ENCODE results near the gene ZNF487.
"Not testable (repeated sequence)": the region's sequence is repeated elsewhere in the genome, so short reads cannot be mapped to it uniquely, and the experiment has no call there.

ZNF487 gene

DNA sequence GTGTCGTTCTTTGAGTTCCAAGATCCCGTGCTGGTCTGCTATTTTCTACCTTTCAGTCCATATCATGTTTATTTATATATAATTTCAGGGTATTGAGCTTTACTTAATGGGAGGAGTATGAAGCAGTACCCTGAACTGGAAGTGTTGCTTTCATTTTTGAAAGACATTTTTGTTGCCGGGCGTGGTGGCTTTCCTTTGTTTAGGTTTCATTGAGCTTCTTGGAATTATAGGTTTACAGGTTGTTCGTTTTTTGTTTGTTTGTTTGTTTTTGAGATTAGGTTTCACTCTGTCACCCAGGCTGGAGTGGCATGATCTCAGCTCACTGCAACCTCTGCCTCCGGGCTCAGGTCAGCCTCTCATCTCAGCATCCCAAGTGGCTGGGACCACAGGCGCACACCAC lies 7.4 kb downstream of the ZNF487 start:
- DNase-seq = no peak

DNA sequence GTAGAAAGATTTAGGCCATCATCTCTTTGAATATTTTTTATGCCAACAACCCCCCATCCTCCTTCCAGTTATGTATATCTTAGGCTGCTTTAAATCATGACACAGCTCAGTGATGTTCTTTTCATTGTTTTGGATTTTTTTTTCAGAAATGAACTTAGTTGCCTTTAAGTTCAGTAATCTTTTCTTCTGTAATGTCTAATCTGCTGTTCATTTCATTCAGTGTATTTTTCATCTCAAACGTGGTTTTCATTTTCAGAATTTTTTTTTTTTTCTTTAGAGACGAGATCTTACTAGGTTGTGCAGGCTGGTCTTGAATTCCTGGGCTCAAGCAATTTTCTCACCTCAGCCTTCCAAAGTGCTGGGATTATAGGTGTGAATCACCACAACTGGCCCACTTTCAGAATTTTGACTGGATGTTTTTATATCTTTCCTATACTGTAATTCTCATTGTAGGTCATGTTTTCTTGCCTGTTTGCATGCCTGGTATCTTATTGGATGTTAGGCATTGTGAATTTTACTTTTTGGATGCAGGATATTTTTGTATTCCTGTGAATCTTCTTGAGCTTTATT lies 8.1 kb downstream of the ZNF487 start:
- no peak for DNase-seq

DNA sequence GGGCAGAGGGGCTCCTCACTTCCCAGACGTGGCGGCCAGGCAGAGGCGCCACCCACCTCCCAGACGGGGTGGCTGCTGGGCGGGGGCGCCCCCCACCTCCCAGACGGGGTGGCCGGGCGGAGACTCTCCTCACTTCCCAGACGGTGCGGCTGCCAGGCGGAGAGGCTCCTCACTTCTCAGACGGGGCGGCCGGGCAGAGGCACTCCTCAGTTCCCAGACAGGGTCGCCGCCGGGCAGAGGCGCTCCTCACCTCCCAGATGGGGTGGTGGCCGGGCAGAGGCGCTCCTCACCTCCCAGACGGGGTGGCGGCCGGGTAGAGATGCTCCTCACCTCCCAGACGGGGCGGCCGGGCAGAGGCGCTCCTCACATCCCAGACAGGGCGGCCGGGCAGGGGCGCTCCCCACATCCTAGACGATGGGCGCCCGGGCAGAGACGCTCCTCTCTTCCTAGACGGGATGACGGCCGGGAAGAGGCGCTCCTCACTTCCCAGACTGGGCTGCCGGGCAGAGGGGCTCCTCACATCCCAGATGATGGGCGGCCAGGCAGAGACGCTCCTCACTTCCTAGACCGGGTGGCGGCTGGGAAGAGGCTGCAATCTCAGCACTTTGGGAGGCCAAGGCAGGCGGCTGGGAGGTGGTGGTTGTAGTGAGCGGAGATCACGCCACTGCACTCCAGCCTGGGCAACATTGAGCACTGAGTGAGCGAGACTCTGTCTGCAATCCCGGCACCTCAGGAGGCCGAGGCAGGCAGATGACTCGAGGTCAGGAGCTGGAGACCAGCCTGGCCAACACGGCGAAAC lies 9.5 kb downstream of the ZNF487 start:
- DNase-seq = not testable (repeated sequence)

DNA sequence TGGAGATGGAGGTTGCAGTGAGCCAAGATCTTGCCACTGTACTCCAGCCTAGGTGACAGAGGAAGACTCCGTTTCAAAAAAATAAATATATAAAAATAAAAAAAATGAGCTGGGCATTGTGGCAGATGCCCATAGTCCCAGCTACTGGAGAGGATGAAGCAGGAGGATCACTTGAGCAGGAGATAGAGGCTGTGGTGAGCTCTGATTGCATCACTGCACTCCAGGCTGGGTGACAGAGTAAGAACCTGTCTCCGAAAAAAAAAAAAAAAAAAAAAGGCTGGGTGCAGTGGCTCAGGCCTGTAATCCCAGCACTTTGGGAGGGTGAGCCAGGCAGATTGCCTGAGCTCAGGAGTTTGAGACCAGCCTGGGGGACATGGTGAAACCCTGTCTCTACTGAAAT lies 11.8 kb downstream of the ZNF487 start:
- no peak for DNase-seq

DNA sequence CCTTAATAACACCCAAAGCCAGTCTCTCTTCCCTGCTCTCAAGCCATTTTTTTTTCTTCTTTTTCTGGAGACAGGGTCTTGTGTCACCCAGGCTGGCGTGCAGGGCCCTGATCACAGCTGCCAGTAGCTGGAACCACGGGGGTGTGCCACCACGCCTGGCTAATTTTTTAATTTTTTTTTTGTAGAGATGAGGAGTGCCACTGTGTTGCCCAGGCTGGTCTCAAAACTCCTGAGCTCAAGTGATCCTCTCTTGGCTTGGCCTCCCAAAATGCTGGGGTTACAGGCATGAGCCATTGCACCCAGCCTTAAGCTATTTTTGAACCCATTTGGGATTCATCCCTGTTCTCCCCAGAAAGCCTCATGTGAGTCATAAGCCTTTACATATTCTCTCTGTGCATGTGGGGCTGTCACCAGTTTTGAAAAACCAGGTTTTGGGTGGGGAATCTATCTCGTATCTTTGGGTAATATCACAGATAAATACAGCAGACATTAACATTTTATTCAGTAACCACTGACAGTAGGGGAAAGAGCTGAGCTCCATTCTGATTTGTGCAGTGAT lies 15.5 kb downstream of the ZNF487 start:
- DNase-seq = no peak

DNA sequence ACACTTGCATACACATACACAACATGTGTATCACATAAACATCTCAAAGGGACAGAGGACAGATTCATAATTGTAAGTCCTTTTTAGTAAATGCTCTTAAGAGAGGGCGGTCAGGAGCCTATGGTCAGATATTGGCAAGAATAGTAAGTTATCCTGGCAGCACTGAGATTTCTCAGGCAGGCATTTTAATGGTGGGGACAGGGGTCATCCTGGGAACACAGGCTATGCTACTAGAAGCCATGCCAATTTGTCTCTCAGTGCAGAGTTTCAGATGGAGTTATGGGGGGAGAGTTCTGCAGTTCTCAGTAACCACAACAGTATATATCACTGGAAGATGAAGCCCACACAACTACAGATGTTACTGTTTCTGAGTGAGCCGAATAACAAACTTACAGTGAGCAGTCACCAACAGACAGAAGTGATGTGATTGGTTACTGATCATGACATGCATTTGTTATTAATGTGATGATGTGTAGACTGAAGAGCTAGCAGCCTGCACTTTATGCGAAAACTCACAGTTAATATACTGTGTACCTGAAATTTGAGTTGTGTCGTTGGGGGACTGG lies 16.4 kb downstream of the ZNF487 start:
- DNase-seq = no peak

DNA sequence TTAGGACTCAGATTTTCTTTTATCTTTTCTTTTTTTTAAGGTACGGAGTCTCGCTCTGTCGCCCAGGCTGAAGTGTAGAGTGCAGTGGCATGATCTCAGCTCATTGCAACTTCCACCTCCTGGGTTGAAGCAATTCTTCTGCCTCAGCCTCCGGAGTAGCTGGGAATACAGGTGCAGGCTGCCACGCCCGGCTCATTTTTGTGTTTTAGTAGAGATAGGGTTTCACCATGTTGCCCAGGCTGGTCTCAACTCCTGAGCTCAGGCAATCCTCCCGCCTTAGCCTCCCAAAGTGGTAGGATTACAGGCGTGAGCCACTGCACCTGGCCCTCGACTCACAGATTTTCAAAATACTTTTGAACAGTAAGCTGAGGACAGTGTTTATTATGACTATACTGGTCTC lies 17.1 kb downstream of the ZNF487 start:
- not testable (repeated sequence) for DNase-seq

DNA sequence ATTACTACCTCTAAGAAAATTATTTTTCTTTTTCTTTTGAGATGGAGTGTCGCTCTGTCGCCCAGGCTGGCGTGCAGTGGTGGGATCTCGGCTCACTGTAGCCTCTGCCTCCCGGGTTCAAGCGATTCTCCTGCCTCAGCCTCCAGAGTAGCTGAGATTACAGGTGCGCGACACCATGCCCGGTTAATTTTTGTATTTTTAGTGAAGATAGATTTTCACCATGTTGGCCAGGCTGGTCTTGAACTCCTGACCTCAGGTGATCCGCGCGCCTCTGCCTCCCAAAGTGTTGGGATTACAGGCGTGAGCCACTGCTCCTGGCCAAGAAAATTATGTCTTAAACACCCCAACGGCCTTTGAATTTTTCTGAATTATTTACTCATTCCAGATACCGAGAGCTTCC lies 19.6 kb downstream of the ZNF487 start:
- DNase-seq = not testable (repeated sequence)

DNA sequence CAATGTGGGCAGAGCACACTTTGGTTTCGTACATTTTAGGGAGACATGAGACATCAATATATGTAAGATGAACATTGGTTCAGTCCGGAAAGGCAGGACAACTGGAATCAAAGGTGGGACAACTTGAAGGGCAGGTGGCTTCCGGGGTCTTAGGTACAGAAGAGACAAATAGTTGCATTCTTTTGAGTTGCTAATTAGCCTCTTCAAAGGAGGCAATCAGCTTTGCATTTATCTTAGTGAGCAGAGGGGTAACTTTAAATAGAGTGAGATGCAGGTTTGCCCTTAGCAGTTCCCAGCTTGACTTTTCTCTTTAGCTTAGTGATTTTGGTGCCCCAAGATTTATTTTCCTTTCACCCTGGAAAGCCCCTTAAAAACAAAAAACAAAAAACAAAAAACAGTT lies 21.3 kb downstream of the ZNF487 start:
- DNase-seq = no peak

DNA sequence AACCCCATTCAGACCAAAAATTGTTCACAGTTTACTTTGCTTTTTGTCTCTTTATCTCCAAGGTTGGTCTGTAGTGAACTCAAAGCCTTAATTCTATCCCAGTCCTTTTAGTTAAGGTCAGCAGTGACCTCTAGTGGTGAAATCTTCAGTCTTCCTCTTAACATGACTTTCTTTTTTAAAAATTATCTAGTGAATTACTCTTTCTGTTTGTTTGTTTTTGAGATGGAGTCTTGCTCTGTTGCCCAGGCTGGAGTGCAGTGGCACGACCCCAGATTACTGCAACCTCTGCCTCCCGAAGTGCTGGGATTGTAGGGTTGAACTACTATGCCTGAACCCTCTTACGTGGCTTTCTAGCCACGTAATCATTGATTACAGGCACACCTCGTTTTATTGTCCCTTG lies 25.0 kb downstream of the ZNF487 start:
- peak in 1 of 2 donors; percentile 37 for DNase-seq

DNA sequence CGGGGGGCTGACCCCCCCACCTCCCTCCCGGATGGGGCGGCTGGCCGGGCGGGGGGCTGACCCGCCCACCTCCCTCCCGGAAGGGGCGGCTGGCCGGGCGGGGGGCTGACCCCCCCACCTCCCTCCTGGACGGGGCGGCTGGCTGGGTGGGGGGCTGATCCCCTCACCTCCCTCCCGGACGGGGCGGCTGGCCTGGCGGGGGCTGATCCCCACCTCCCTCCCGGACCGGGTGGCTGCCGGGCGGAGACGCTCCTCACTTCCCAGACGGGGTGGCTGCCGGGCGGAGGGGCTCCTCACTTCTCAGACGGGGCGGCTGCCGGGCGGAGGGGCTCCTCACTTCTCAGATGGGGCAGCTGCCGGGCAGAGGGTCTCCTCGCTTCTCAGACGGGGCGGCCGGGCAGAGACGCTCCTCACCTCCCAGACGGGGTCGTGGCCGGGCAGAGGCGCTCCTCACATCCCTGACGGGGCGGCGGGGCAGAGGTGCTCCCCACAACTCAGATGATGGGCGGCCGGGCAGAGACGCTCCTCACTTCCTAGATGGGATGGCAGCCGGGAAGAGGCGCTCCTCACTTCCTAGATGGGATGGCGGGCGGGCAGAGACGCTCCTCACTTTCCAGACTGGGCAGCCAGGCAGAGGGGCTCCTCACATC lies 28.3 kb downstream of the ZNF487 start:
- DNase-seq = not testable (repeated sequence)

DNA sequence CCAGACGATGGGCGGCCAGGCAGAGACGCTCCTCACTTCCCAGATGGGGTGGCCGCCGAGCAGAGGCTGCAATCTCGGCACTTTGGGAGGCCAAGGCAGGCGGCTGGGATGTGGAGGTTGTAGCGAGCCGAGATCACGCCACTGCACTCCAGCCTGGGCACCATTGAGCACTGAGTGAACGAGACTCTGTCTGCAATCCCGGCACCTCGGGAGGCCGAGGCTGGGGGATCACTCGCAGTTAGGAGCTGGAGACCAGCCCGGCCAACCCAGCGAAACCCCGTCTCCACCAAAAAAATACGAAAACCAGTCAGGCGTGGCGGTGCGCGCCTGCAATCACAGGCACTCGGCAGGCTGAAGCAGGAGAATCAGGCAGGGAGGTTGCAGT lies 28.8 kb downstream of the ZNF487 start:
- not testable (repeated sequence) for DNase-seq

DNA sequence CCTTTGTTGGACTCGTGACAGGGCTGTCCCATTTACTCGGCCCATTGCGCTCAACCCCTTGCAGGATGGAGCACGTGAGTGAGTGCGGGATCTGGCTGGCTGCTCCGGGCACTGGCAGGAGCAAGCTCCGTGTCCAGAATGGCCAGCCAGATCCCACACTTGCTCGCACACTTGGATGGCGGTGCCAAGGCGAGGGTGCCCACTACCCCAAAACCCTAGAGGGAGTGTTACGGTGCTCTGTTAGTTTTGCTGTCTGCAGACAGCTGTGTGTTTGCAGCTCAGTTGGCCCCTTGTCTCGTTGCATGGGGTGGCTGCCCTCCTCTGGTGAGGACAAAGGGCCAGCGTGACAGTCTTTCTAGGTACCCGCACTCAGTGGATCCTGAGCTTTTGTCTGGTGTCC lies 34.2 kb downstream of the ZNF487 start:
- no peak for DNase-seq

DNA sequence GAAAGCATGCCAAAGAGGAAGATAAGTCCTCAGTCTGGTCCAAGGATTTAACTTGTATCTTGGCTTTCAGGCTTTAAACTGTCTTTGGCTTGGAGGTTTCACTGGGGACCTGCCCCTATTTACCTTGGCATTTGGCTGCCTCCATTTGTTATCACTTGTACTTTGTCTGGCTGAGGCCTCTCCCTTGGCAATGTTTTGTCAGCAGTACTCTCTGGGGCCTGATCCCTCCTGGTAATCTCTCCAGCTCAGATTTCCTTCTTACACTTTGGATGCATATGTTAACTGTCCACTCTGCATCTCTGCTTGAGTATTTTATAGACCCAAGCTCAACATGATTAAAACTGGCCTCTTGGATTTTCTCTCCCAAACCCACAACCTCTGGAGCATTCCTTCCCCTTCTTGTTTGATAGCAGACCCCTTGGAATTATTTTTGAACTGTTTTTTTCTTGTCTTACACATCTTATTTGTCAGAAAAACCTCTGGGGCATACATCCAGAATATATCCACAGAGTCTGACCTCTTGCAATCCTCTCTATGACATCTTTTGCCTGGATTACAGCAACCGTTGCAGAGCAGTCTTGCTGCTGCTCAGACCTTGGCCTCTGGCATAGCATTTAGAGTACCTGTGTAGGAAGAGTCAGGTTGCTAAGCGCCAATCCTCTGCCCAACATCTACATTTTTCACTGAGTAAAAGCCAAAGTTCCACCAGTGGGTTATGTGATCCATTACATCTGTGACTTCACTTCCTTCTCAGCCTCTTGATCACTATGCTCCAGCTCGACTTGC lies 35.2 kb downstream of the ZNF487 start:
- no peak for DNase-seq

DNA sequence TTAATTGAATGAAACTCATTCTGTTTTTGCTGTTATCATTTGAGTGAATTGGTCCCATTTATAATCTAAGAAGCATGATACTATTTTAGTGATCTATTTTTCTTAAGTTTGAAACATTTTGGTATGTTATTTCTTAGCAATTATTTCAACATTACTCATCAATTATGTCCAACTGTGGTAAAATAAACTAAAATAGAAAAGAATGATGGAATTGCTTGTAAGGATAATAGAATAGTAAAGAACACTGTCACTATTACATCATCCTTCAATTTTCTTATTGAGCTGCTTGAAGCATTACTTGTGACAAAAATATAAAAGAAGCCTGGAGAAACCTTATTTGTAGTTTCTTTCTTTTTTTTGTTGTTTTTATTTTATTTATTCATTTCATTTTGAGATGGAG lies 42.4 kb downstream of the ZNF487 start:
- DNase-seq = no peak

DNA sequence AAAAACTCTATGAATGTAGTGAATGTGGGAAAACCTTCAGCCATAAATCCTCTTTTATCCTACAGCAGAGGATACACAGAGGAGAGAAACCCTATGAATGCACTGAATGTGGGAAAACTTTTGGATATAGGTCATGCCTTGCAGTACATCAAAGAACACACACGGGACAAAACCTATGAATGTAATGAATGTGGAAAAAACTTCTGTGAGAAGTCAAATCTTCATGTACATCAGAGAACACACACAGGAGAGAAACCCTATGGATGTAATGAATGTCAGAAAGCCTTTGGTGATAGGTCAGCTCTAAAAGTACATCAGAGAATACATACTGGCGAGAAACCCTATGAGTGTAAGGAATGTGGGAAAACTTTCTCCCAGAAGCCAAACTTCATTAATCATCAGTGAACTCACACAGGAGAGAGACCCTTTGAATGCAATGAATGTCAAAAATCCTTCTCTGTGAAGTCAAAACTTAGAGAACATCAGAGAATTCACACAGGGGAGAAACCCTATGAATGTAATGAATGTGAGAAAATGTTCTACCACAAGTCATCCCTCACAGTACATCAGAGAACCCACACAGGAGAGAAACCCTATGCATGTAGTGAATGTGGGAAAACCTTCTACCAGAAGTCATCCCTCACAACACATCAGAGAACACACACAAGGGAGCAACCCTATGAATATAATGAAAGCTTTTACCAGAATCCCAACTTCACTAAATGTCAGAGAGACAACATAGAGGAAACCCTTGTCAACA lies 45.6 kb downstream of the ZNF487 start:
- DNase-seq = no peak

DNA sequence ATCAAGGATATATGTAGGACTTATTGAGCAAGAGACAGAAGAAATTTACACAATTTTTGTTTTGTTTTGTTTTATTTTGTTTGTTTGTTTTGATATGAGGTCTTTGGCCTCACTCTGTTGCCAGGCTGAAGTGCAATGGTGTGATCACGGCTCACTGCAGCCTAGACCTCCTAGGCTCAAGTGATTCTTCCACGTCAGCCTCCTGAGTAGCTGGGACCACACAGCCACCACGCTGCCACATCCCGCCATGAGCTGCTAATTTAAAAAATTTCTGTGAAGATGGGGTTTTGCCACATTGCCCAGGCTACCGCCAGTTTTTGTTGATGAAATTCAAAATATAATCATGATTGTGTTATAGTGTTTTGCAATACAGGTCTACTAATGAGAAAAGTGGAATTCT lies 54.9 kb downstream of the ZNF487 start:
- DNase-seq = no peak

DNA sequence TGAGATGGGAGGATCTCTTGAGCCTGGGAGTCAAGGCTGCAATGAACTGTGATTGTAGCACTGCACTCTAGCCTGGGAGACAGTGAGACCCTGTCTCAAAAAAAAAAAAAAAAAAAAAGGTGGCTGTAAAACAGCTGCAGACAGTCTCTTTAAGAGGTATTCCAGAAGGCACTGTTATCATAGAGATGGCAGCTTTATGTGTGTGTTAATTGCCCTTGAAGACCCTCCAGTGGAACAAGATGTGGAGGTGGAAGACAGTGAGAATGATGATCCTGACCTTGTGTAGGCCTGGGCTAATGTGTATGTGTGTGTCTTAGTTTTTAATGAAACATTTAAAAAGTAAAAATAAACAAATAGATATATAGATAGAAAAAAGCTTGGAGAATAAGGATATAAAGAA lies 66.0 kb downstream of the ZNF487 start:
- no peak for DNase-seq

DNA sequence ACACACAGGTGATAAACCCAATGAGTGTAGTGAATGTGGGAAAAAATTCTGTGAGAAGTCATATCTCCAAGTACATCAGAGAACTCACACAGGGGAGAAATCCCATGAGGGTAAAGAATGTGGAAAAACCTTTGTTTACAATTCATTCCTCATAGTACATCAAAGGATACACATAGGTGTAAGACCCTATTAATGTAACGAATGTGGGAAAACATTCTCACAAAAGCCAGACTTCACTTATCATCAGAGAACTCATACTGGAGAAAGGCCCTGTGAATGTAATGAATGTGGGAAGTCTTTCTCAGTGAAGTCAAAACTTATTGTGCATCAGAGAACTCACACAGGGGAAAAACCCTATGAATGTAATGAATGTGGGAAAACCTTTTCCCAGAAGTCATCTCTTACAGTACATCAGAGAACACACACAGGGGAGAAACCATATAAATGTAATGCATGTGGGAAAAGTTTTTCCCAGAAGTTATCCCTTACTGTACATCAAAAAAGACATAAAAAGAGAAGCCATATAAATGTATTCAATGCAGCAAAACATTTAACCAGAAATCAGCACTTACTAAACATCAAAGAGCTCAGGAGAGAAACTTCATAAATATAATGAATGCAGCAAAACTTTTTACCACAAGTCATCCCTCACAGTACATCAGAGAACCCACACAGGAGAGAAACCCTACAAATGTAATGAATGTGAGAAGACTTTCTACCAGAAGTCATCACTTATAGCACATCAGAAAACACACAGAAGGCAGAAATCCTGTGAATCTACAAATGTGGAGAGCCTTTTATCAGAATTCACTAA lies 87.7 kb downstream of the ZNF487 start:
- DNase-seq = no peak

Measured in stimulated activated CD4-positive, alpha-beta T cell treated with anti-CD3 and anti-CD28 coated beads, Interleukin-2, amount 100 ng/mL, for 48 hours (primary cell).